ENCODE results near the gene CEP112.
"Not testable (repeated sequence)": the region's sequence is repeated elsewhere in the genome, so short reads cannot be mapped to it uniquely, and the experiment has no call there.

Gene CEP112

GRCh38 chr17:65867014-65867413 is 324.9 kb downstream of the CEP112 start:
- no peak for DNase-seq

GRCh38 chr17:65865715-65866425 is 326.1 kb downstream of the CEP112 start:
- no peak for DNase-seq

GRCh38 chr17:65864394-65864793 is 327.5 kb downstream of the CEP112 start:
- no peak for DNase-seq

GRCh38 chr17:65857718-65858117 is 334.2 kb downstream of the CEP112 start:
- DNase-seq = no peak

- DNase-seq = no peak
Observed at GRCh38 chr17:65856865-65857264, 335.1 kb downstream of the CEP112 start.

- DNase-seq = no peak
Observed at GRCh38 chr17:65855675-65856074, 336.3 kb downstream of the CEP112 start.

GRCh38 chr17:65855245-65855644 is 336.7 kb downstream of the CEP112 start:
- no peak for DNase-seq

GRCh38 chr17:65853816-65854215 is 338.1 kb downstream of the CEP112 start:
- no peak for DNase-seq

GRCh38 chr17:65852911-65853310 is 339.0 kb downstream of the CEP112 start:
- DNase-seq = no peak

GRCh38 chr17:65851965-65852736 is 339.8 kb downstream of the CEP112 start:
- DNase-seq = no peak

GRCh38 chr17:65850486-65850885 is 341.4 kb downstream of the CEP112 start:
- DNase-seq = no peak

- no peak for DNase-seq
Observed at GRCh38 chr17:65848751-65849150, 343.2 kb downstream of the CEP112 start.

GRCh38 chr17:65841089-65841488 is 350.8 kb downstream of the CEP112 start:
- DNase-seq = no peak

GRCh38 chr17:65837232-65837631 is 354.7 kb downstream of the CEP112 start:
- DNase-seq = not testable (repeated sequence)

- no peak for DNase-seq
Observed at GRCh38 chr17:65833214-65833613, 358.7 kb downstream of the CEP112 start.

GRCh38 chr17:65830356-65830755 is 361.6 kb downstream of the CEP112 start:
- DNase-seq = no peak

GRCh38 chr17:65826577-65826976 is 365.4 kb downstream of the CEP112 start:
- DNase-seq = not testable (repeated sequence)

- no peak for DNase-seq
Observed at GRCh38 chr17:65824901-65825300, 367.0 kb downstream of the CEP112 start.

GRCh38 chr17:65823713-65824112 is 368.2 kb downstream of the CEP112 start:
- no peak for DNase-seq

GRCh38 chr17:65820811-65821210 is 371.1 kb downstream of the CEP112 start:
- DNase-seq = no peak

GRCh38 chr17:65820306-65820705 is 371.6 kb downstream of the CEP112 start:
- DNase-seq = no peak

GRCh38 chr17:65819810-65820209 is 372.1 kb downstream of the CEP112 start:
- no peak for DNase-seq

GRCh38 chr17:65817951-65818350 is 374.0 kb downstream of the CEP112 start:
- DNase-seq = no peak

GRCh38 chr17:65814418-65814817 is 377.5 kb downstream of the CEP112 start:
- DNase-seq = no peak

All from CD4-positive, alpha-beta T cell treated with Interleukin-1 beta for 1 hour (primary cell).